ENCODE measurements around the gene AP1M2. TPM values are rescaled to one million over a fixed set of nuclear protein-coding genes. Genes with fewer than 3 reads are reported as not detected.
"Not testable (repeated sequence)": the region's sequence is repeated elsewhere in the genome, so short reads cannot be mapped to it uniquely, and the experiment has no call there.

The AP1M2 gene
- total RNA-seq, 1 donor from 2014 or later, result 1.2 TPM

DNA sequence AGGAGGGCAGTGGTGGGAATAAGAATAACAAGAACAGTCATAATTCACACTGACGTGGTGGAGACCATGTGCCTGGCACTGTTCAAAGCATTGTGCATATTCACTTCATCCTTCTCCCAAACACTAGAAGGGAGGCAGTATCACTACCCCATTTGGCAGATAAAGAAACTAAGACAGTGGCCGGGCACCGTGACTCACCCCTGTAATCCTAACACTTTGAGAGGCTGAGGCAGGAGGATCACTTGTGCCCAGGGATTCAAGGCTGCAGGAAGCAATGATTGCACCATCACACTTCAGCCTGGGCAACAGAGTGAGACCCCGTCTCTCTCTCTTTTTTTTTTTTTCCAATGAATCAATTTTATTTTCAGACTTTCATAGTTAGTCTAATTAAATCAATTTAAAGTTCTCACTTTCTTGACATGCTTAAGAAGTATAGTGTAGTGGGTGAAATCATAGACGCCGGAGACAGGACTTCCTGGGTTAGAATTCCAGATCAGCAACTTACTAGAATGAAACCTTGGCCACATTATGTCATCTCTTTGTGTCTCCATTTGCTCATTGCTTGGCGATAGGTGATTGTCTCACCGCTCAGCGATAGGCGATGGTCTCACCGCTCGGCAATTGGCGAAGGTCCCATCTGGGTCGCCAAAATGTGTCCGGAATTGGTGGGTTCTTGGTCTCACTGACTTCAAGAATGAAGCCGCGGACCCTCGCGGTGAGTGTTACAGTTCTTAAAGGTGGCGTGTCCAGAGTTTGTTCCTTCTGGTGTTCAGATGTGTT, 48.7 kb downstream of the AP1M2 start:
- H3K9me3 Mint-ChIP-seq (ENCODE audit: unreplicated experiment), result peaks cover 4% of the 10 kb centered on the region
- H3K4me1 Mint-ChIP-seq (ENCODE audit: low read depth, unreplicated experiment), result no peaks in the 10 kb centered on the region
- peaks cover 7% of the 10 kb centered on the region for H3K27me3 Mint-ChIP-seq (ENCODE audit: unreplicated experiment)
- no peak overlapping the region for H3K27ac Mint-ChIP-seq (ENCODE audit: unreplicated experiment)
- DNase-seq, result no peak
- no peak for TF ChIP-seq CTCF (IDR thresholded peaks at IDR 0.05; ENCODE audit: partially characterized antibody, unreplicated experiment)
- H3K4me3 Mint-ChIP-seq (ENCODE audit: unreplicated experiment), result no peak overlapping the region
- H3K36me3 Mint-ChIP-seq (ENCODE audit: unreplicated experiment), result no peaks in the 10 kb centered on the region

GRCh38 chr19:10537668-10538067, 49.4 kb downstream of the AP1M2 start:
- DNase-seq, result no peak
- TF ChIP-seq CTCF (IDR thresholded peaks at IDR 0.05; ENCODE audit: partially characterized antibody, unreplicated experiment), result no peak
- Mint-ChIP-seq H3K27me3 (ENCODE audit: unreplicated experiment) (peaks cover 5% of the 10 kb centered on the region), H3K4me1 (ENCODE audit: low read depth, unreplicated experiment) (no peaks in the 10 kb centered on the region), H3K9me3 (ENCODE audit: unreplicated experiment) (peaks cover 2% of the 10 kb centered on the region), H3K36me3 (ENCODE audit: unreplicated experiment) (no peaks in the 10 kb centered on the region), H3K27ac (ENCODE audit: unreplicated experiment) (no peak overlapping the region), H3K4me3 (ENCODE audit: unreplicated experiment) (no peak overlapping the region)

- Mint-ChIP-seq H3K27ac (ENCODE audit: unreplicated experiment) (no peak overlapping the region), H3K9me3 (ENCODE audit: unreplicated experiment) (peaks cover 2% of the 10 kb centered on the region), H3K27me3 (ENCODE audit: unreplicated experiment) (peaks cover 5% of the 10 kb centered on the region)
Measured at GRCh38 chr19:10535613-10536012, 51.5 kb downstream of the AP1M2 start.

DNA sequence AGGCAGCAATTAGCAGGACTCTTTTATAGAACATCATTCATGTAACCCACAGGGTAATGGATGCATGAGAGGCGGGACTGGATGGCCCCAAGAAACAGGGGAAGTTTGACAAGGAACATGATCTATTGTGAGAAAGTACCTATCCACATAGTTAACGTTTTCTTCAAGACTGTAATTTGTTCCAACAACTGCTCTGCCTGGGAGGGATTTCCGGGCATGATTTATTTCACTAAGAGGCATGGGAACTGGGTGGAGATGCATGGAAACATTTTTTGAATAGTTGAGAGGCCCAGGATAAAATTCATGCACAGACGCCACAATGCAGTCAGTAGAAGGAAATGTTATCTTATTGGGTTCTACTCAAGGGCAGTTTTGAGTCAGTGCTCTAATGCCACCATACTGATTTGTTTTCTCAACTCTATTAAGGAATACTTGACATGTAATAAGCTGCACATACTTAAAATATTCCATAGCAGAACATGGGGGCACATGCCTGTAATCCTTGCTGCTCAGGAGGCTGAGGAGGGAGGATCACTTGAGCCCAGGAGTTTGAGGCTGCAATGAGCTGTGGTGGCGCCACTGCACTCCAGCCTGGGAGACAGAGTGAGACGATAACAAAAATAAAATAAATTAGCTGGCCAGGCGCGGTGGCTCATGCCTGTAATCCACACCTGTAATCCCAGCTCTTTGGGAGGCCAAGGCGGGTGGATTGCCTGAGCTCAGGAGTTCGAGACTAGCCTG, 53.3 kb downstream of the AP1M2 start:
- Mint-ChIP-seq H3K27me3 (ENCODE audit: unreplicated experiment) (no peaks in the 10 kb centered on the region), H3K4me3 (ENCODE audit: unreplicated experiment) (no peak overlapping the region), H3K36me3 (ENCODE audit: unreplicated experiment) (no peaks in the 10 kb centered on the region), H3K9me3 (ENCODE audit: unreplicated experiment) (no peaks in the 10 kb centered on the region), H3K4me1 (ENCODE audit: low read depth, unreplicated experiment) (no peaks in the 10 kb centered on the region), H3K27ac (ENCODE audit: unreplicated experiment) (no peak overlapping the region)
- TF ChIP-seq CTCF (IDR thresholded peaks at IDR 0.05; ENCODE audit: partially characterized antibody, unreplicated experiment), result no peak
- no peak for DNase-seq

More at GRCh38 chr19:10535613-10536012, 51.5 kb downstream of the AP1M2 start:
- Mint-ChIP-seq H3K4me3 (ENCODE audit: unreplicated experiment) (no peak overlapping the region), H3K36me3 (ENCODE audit: unreplicated experiment) (no peaks in the 10 kb centered on the region), H3K4me1 (ENCODE audit: low read depth, unreplicated experiment) (no peaks in the 10 kb centered on the region)
- DNase-seq, result no peak
- no peak for TF ChIP-seq CTCF (IDR thresholded peaks at IDR 0.05; ENCODE audit: partially characterized antibody, unreplicated experiment)

DNA sequence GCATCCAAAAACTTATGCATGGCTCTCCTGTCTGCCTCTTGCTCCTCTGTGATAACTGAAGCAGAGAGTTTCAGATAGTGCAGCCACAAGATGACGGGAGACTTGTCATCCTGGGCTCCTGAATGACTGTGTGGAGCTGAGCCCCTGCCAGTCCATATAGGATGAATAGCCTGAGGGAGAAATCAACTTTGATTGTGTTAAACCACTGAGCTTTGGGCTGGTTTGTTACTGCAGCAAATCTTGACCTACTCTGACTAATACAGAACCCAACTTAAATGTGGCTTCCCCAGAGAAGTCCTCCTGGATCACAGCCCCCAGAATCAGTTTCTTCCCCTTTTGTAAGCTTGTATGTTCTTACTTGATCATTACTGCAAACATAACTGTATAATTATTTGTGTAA, 54.7 kb downstream of the AP1M2 start:
- H3K36me3 Mint-ChIP-seq (ENCODE audit: unreplicated experiment), result no peaks in the 10 kb centered on the region
- no peak for TF ChIP-seq CTCF (IDR thresholded peaks at IDR 0.05; ENCODE audit: partially characterized antibody, unreplicated experiment)
- H3K9me3 Mint-ChIP-seq (ENCODE audit: unreplicated experiment), result no peaks in the 10 kb centered on the region
- H3K27ac Mint-ChIP-seq (ENCODE audit: unreplicated experiment), result no peak overlapping the region
- DNase-seq, result no peak
- H3K4me1 Mint-ChIP-seq (ENCODE audit: low read depth, unreplicated experiment), result no peaks in the 10 kb centered on the region
- peaks cover 5% of the 10 kb centered on the region for H3K27me3 Mint-ChIP-seq (ENCODE audit: unreplicated experiment)
- H3K4me3 Mint-ChIP-seq (ENCODE audit: unreplicated experiment), result no peak overlapping the region

GRCh38 chr19:10526887-10527286, 60.2 kb downstream of the AP1M2 start:
- not testable (repeated sequence) for H3K4me1 Mint-ChIP-seq (ENCODE audit: low read depth, unreplicated experiment); DNase-seq; H3K4me3 Mint-ChIP-seq (ENCODE audit: unreplicated experiment); H3K36me3 Mint-ChIP-seq (ENCODE audit: unreplicated experiment); H3K9me3 Mint-ChIP-seq (ENCODE audit: unreplicated experiment); H3K27ac Mint-ChIP-seq (ENCODE audit: unreplicated experiment); H3K27me3 Mint-ChIP-seq (ENCODE audit: unreplicated experiment)

Measured in glutamatergic neuron (in vitro differentiated cells).